Measurements from ENCODE around the gene TAS2R41.

TAS2R41 gene

GRCh38 chr7:143493751-143494150 is 16.1 kb downstream of the TAS2R41 start:
- no peak for DNase-seq (ENCODE audit: low read depth, low spot score)

GRCh38 chr7:143494622-143495021 is 16.9 kb downstream of the TAS2R41 start:
- no peak for DNase-seq (ENCODE audit: low read depth, low spot score)

- DNase-seq (ENCODE audit: low read depth, low spot score): no peak
Measured at GRCh38 chr7:143495851-143496250, 18.2 kb downstream of the TAS2R41 start.

- DNase-seq (ENCODE audit: low read depth, low spot score): no peak
Measured at GRCh38 chr7:143496263-143496662, 18.6 kb downstream of the TAS2R41 start.

GRCh38 chr7:143497008-143497795 is 19.5 kb downstream of the TAS2R41 start:
- DNase-seq (ENCODE audit: low read depth, low spot score): no peak

GRCh38 chr7:143499246-143499645 is 21.6 kb downstream of the TAS2R41 start:
- no peak for DNase-seq (ENCODE audit: low read depth, low spot score)

GRCh38 chr7:143499743-143500348 is 22.2 kb downstream of the TAS2R41 start:
- no peak for DNase-seq (ENCODE audit: low read depth, low spot score)

GRCh38 chr7:143503261-143503660 is 25.6 kb downstream of the TAS2R41 start:
- DNase-seq (ENCODE audit: low read depth, low spot score): no peak

- no peak for DNase-seq (ENCODE audit: low read depth, low spot score)
Measured at GRCh38 chr7:143504215-143504936, 26.7 kb downstream of the TAS2R41 start.

- DNase-seq (ENCODE audit: low read depth, low spot score): no peak
Measured at GRCh38 chr7:143504937-143505297, 27.2 kb downstream of the TAS2R41 start.

- DNase-seq (ENCODE audit: low read depth, low spot score): no peak
Measured at GRCh38 chr7:143505838-143506237, 28.2 kb downstream of the TAS2R41 start.

- no peak for DNase-seq (ENCODE audit: low read depth, low spot score)
Measured at GRCh38 chr7:143507094-143507518, 29.4 kb downstream of the TAS2R41 start.

- DNase-seq (ENCODE audit: low read depth, low spot score): no peak
Measured at GRCh38 chr7:143507534-143508055, 29.9 kb downstream of the TAS2R41 start.

- DNase-seq (ENCODE audit: low read depth, low spot score): no peak
Measured at GRCh38 chr7:143510854-143511592, 33.4 kb downstream of the TAS2R41 start.

- no peak for DNase-seq (ENCODE audit: low read depth, low spot score)
Measured at GRCh38 chr7:143511593-143512047, 33.9 kb downstream of the TAS2R41 start.

GRCh38 chr7:143512488-143513340 is 35.0 kb downstream of the TAS2R41 start:
- DNase-seq (ENCODE audit: low read depth, low spot score): no peak

- no peak for DNase-seq (ENCODE audit: low read depth, low spot score)
Measured at GRCh38 chr7:143514487-143514886, 36.8 kb downstream of the TAS2R41 start.

- no peak for DNase-seq (ENCODE audit: low read depth, low spot score)
Measured at GRCh38 chr7:143514995-143515735, 37.5 kb downstream of the TAS2R41 start.

- DNase-seq (ENCODE audit: low read depth, low spot score): no peak
Measured at GRCh38 chr7:143516981-143517380, 39.3 kb downstream of the TAS2R41 start.

- DNase-seq (ENCODE audit: low read depth, low spot score): peak; percentile 85
Measured at GRCh38 chr7:143518521-143518920, 40.8 kb downstream of the TAS2R41 start.
